Pancreas (tissue), 10 donors: ENCODE measurements around the gene FAM124A. TPM values are rescaled to one million over a fixed set of nuclear protein-coding genes. Genes with fewer than 3 reads are reported as not detected.

Source experiments
- ATAC-seq, 4 donors: fragments of 200-7000 bp; cut with Tn5 transposase; one replicate each; pipeline versions ENCODE4 v1.8.0 to v1.9.1; 2020; ENCODE audit warnings: mild to moderate bottlenecking in 4 of 4, moderate library complexity in 4 of 4
- DNase-seq, 6 donors: peaks; one replicate each; pipeline ENCODE4 v3.0.0-alpha.2; 2020
- FAIRE-seq: peaks from 2 replicates; lab custom pipeline; 2012; peaks lifted over from hg19 to GRCh38; lab: Jason Lieb, UNC
- H3K27ac ChIP-seq, 4 donors: fragments of 200-600 bp; sonication (generic); 1 replicate in 3 of 4; 2 replicates in 1 of 4; pipeline versions ENCODE4 v1.5.0 to v1.8.0; 2020
- H3K27me3 ChIP-seq, 4 donors: fragments of 200-600 bp; one replicate each; pipeline ENCODE4 v1.8.0; 2021
- H3K36me3 ChIP-seq, 3 donors: fragments of 200-600 bp; sonication (generic) in 1 of 3; one replicate each; pipeline versions ENCODE4 v1.5.0 to v1.8.0; 2020 to 2021
- H3K4me1 ChIP-seq, 3 donors: fragments of 200-600 bp; one replicate each; pipeline ENCODE4 v1.8.0; 2021
- H3K4me3 ChIP-seq, 4 donors: fragments of 200-600 bp; sonication (generic) in 2 of 4; one replicate each; pipeline versions ENCODE4 v1.5.0 to v1.8.0; 2020 to 2021
- H3K9me3 ChIP-seq, 4 donors: fragments of 200-600 bp; one replicate each; pipeline ENCODE4 v1.8.0; 2021
- WGBS, 2 donors: extraction: QIAGEN DNeasy Blood & Tissue Kit; methylation state at CpG; one replicate each; pipeline ENCODE4 v1.1.7; 2013; 5-methylcytosine and 5-hydroxymethylcytosine counted together
- intact Hi-C, 3 donors: fragments of 100-400 bp; cut with DNase I; formaldehyde crosslinking; loops; one replicate each; pipeline versions ENCODE4 v1.11.1 to v1.14.2; 2022
- polyA plus RNA-seq, 2 donors: library from polyadenylated mRNA; stranded (reverse); fragments of 200-250 nt; gene quantifications; one replicate each; pipeline ENCODE4 v1.2.3, GENCODE V29; 2013
- total RNA-seq, 6 donors: library from RNA; stranded (reverse); fragmentation: NEBNext Ultra II Directional in 4 of 6; extraction: Animal tissue kit (Norgen Biotek cat#: 25700) in 4 of 6; gene quantifications; one replicate each; pipeline versions ENCODE4 v1.2.1 to v1.2.4, GENCODE V29; 2021 to 2023
- TF ChIP-seq, protein P1 (sequence below), 4 donors: fragments of 200-600 bp; sonication (generic) in 3 of 4; IDR thresholded peaks; one replicate each; pipeline versions ENCODE4 v1.5.0 to v1.8.0; 2021; ENCODE audit warnings: antibody characterized with exemption in 4 of 4
- donor health status: healthy with polysubstance abuse.
- donor health status: DM: no; HTN: no; CAD: no; lungs with moderate emphysema.
- donor health status: DM: no; HTN: no; CAD: no.
- donor health status: control.
- donor health status: control.
- donor health status: Bipolar disorder and iron deficiency.
- donor health status: DM: yes; HTN: yes; CAD: no.
- donor health status: DM: no; HTN: no; CAD: no.
- donor health status: DM: no; HTN: no; CAD: no.
- donor health status: DM: yes; HTN: yes; CAD: no.

The FAM124A gene
- total and polyA plus RNA-seq, 8 donors: 0.47 to 1.6 (median 0.77) TPM

DNA sequence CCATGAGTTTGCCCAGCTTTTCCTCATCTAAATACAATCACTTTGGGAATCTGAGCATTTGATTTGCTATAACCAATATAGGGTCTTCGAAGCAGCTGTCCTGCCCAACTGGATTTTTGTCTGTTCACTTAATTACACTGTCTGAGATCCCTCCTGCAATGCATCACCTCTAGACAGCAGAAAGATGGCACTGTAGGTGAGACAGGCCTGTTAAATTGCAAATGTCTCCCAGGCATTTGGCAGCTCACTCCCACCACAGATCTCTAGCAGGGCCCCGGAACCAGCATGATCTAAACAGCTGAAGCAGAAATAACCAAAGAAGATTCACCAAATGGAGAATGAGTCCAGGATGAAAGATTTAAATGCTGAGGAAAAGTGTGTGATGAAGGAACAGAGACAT lies 75.4 kb downstream of the FAM124A start:
- WGBS, 2 donors: 83 to 92% methylated on average over 2 of the region's 2 CpGs
- FAIRE-seq: no peak

DNA sequence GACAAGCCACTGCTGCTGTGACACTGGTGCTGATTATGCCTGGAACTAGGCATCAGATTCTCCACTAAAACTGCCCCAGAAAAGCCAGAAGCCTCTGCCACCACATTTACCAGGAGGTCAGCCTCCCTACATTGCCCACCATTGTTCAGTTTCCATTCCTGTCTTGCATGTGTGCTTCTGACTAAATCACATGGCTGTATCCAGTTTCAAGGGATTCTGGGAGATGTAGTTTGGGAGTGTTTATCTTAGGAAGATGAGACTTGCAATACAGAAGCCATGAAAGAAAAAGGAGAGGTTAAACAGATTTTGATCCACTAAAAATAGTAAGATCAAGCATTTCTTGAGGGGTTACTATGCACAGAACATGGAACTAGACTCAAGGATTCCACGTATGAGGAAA lies 76.6 kb downstream of the FAM124A start:
- H3K27me3 ChIP-seq: no peaks in the 10 kb centered on the region
- H3K4me3 ChIP-seq: no peak overlapping the region
- intact Hi-C loops: no loop called here
- H3K9me3 ChIP-seq: no peaks in the 10 kb centered on the region
- no peak overlapping the region for H3K27ac ChIP-seq
- no peaks in the 10 kb centered on the region for H3K4me1 ChIP-seq
- H3K36me3 ChIP-seq: no peaks in the 10 kb centered on the region
- WGBS, 2 donors: 87 to 90% methylated on average over 1 of the region's 1 CpG
- FAIRE-seq (no peak), DNase-seq (no peak), ATAC-seq (no peak)
- TF ChIP-seq, protein P1, sequence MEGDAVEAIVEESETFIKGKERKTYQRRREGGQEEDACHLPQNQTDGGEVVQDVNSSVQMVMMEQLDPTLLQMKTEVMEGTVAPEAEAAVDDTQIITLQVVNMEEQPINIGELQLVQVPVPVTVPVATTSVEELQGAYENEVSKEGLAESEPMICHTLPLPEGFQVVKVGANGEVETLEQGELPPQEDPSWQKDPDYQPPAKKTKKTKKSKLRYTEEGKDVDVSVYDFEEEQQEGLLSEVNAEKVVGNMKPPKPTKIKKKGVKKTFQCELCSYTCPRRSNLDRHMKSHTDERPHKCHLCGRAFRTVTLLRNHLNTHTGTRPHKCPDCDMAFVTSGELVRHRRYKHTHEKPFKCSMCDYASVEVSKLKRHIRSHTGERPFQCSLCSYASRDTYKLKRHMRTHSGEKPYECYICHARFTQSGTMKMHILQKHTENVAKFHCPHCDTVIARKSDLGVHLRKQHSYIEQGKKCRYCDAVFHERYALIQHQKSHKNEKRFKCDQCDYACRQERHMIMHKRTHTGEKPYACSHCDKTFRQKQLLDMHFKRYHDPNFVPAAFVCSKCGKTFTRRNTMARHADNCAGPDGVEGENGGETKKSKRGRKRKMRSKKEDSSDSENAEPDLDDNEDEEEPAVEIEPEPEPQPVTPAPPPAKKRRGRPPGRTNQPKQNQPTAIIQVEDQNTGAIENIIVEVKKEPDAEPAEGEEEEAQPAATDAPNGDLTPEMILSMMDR (IDR thresholded peaks at IDR 0.05): no peak

More for the DNA sequence above, 75.4 kb downstream of the FAM124A start:
- Histone ChIP-seq H3K36me3 (no peaks in the 10 kb centered on the region), H3K9me3 (no peaks in the 10 kb centered on the region), H3K4me1 (no peaks in the 10 kb centered on the region), H3K27ac (no peak overlapping the region), H3K27me3 (no peaks in the 10 kb centered on the region), H3K4me3 (no peak overlapping the region)
- no peak for DNase-seq
- TF ChIP-seq, protein P1 (IDR thresholded peaks at IDR 0.05): no peak
- ATAC-seq: no peak
- intact Hi-C loops: no loop called here

DNA sequence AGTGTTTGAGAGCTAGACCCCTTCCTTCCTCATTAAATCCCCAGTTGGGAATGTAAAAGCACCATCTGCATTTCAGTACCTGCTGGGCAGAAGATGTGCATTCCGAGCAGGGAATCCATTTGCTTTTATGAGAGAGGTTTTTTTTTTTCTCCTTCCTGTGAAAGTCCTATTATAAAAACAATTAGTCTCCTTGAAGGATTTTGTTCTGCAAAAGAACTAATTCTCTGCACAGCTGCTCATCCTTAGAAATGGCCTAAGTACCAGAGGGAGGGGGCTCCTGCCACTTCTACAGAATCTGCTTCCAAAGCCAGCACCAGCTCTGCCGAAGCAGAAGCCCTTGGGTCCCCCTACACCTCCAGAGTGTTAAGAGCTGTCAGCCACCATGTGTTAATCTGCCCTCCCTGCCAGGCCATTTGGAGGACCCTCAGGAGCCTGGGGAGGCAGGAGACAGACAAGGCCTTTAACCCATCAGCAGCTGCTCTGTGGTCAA lies 80.9 kb downstream of the FAM124A start:
- H3K4me1 ChIP-seq: no peaks in the 10 kb centered on the region
- WGBS, 2 donors: 87 to 95% methylated on average over 2 of the region's 2 CpGs
- no peaks in the 10 kb centered on the region for H3K36me3 ChIP-seq
- intact Hi-C loops: no loop called here
- H3K4me3 ChIP-seq: no peak overlapping the region
- H3K9me3 ChIP-seq: no peaks in the 10 kb centered on the region
- H3K27ac ChIP-seq: no peak overlapping the region
- DNase-seq (no peak), FAIRE-seq (no peak), ATAC-seq (no peak)
- no peaks in the 10 kb centered on the region for H3K27me3 ChIP-seq
- TF ChIP-seq, protein P1 (IDR thresholded peaks at IDR 0.05): no peak

DNA sequence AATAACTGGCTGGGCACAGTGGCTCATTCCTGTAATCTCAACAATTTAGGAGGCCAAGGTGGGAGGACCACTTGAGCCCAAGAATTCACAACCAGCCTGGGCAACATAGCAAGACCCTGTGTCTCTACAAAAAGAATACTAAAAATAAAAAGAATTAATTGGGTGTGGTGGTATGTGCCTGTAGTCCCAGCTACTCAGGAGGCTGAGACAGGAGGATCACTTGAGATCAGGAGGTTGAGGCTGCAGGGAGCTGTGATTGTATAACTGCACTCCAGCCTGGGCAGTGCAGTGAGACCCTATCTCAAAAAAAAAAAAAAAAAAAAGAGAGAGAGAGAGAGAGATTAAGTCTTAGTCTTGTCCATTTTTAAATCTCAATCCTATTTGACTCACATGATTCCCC lies 81.7 kb downstream of the FAM124A start:
- H3K27ac ChIP-seq: no peak overlapping the region
- no peak overlapping the region for H3K4me3 ChIP-seq
- H3K9me3 ChIP-seq: no peaks in the 10 kb centered on the region
- no peaks in the 10 kb centered on the region for H3K27me3 ChIP-seq
- TF ChIP-seq, protein P1 (IDR thresholded peaks at IDR 0.05): no peak
- ATAC-seq (no peak), DNase-seq (no peak), FAIRE-seq (no peak)
- H3K36me3 ChIP-seq: no peaks in the 10 kb centered on the region
- intact Hi-C loops: no loop called here
- no peaks in the 10 kb centered on the region for H3K4me1 ChIP-seq

DNA sequence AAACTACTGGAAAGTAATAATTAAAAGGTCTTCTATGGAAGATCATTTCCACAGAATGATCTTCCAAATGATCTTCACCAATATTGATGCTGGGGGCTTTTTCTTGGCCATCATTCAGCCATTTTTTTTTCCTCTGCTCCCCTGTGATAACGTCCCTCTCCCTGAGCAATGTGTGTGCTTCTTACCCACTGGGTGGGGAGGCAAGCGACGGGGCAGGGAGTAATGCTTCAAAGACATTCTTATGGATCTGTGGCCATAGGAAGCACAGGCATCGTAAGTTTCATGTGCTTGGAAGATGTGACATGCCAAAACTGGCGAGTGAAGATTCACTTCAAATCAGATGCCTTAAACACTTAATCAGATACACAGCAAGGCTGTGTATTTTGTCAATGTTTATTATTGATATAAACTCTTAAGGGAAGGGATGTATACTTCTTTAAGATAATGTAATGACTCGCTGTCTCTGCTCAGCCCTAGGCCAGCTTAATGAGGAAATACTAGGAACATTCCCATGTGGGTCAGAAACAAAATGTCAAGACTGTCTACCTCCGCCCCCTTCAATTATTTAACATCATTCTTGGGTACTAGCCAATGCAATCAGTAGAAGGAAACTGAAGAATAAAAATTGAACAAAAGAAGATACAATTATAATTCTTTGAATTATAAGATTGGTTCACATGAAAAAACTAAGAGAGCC lies 83.2 kb downstream of the FAM124A start:
- ATAC-seq (no peak), DNase-seq (no peak), FAIRE-seq (no peak)
- no peaks in the 10 kb centered on the region for H3K4me1 ChIP-seq
- H3K9me3 ChIP-seq: no peaks in the 10 kb centered on the region
- no peak overlapping the region for H3K27ac ChIP-seq
- H3K4me3 ChIP-seq: no peak overlapping the region
- TF ChIP-seq, protein P1 (IDR thresholded peaks at IDR 0.05): no peak
- no peaks in the 10 kb centered on the region for H3K27me3 ChIP-seq
- 88 to 92% methylated on average over 7 of the region's 7 CpGs for WGBS, 2 donors
- H3K36me3 ChIP-seq: no peaks in the 10 kb centered on the region
- intact Hi-C loops: no loop called here
